ENCODE measurements around the gene TOB1.

The TOB1 gene

GRCh38 chr17:50832864-50833381 is 33.2 kb downstream of the TOB1 start:
- DNase-seq (ENCODE audit: low read depth in 1 of 2, low spot score in 1 of 2), result no peak

- no peak for DNase-seq (ENCODE audit: low read depth in 1 of 2, low spot score in 1 of 2)
Observed at GRCh38 chr17:50832267-50832863, 33.8 kb downstream of the TOB1 start.

- DNase-seq (ENCODE audit: low read depth in 1 of 2, low spot score in 1 of 2), result no peak
Observed at GRCh38 chr17:50831471-50831928, 34.7 kb downstream of the TOB1 start.

- no peak for DNase-seq (ENCODE audit: low read depth in 1 of 2, low spot score in 1 of 2)
Observed at GRCh38 chr17:50830994-50831393, 35.2 kb downstream of the TOB1 start.

DNA sequence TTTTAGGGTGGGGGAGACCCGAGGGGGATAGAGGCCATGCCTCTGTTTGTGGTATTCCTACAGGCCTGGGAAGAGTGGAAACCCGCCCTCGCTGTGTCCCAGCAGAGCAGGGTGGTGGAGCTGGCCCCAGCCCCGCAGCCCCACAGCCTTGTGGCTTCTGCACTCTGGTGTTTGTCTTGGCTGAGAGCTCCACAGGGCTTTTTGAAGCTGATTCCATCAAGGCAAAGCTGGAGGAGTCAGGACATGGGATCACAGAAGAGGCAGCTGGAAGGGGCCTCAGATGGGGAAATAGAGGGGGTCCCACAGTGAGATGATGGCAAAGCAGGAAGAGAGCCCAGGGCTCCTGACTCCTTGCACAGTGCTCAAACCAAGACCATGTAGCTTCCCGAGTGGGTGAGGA is 35.8 kb downstream of the TOB1 start:
- no peak for DNase-seq (ENCODE audit: low read depth in 1 of 2, low spot score in 1 of 2)

GRCh38 chr17:50829332-50829731 is 36.8 kb downstream of the TOB1 start:
- DNase-seq (ENCODE audit: low read depth in 1 of 2, low spot score in 1 of 2), result no peak

- DNase-seq (ENCODE audit: low read depth in 1 of 2, low spot score in 1 of 2), result no peak
Observed at GRCh38 chr17:50828508-50829170, 37.5 kb downstream of the TOB1 start.

GRCh38 chr17:50825188-50825587 is 41.0 kb downstream of the TOB1 start:
- DNase-seq (ENCODE audit: low read depth in 1 of 2, low spot score in 1 of 2), result no peak

GRCh38 chr17:50824429-50824828 is 41.7 kb downstream of the TOB1 start:
- no peak for DNase-seq (ENCODE audit: low read depth in 1 of 2, low spot score in 1 of 2)

DNA sequence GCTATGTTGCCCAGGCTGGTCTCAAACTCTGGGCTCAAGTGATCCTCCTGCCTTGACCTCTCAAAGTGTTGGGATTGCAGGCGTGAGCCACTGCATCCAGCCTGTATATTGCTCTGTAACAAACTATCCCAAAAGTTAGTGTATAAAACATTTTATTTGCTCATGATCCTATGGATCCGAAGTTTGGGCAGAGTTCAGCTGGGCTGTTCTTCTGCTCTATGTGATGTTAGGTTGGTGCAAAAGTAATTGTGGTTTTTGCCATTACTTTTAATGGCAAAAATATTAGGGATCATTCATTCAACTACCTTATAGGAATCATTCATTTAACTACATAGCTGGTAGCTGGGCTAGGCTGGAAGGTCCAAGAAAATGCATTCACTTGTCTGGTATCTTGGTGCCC is 43.6 kb downstream of the TOB1 start:
- no peak for DNase-seq (ENCODE audit: low read depth in 1 of 2, low spot score in 1 of 2)

DNA sequence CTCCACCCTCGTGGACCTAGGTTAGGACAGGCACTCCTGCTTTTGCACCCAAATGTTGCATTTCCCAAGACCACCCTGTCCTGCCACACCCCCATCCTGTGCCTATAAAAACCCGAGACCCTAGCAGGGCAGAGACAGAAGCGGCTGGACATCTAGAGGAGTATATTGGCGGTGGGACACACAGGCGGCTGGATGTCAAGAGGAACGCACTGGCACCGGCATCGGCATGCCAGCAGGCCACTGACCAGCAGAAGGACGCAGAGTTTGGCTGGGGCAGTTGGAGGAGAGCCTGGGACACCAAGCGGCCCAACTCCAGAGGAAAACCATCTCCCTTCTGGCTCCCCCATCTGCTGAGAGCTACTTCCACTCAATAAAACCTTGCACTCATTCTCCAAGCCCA is 45.5 kb downstream of the TOB1 start:
- DNase-seq (ENCODE audit: low read depth in 1 of 2, low spot score in 1 of 2), result no peak

DNA sequence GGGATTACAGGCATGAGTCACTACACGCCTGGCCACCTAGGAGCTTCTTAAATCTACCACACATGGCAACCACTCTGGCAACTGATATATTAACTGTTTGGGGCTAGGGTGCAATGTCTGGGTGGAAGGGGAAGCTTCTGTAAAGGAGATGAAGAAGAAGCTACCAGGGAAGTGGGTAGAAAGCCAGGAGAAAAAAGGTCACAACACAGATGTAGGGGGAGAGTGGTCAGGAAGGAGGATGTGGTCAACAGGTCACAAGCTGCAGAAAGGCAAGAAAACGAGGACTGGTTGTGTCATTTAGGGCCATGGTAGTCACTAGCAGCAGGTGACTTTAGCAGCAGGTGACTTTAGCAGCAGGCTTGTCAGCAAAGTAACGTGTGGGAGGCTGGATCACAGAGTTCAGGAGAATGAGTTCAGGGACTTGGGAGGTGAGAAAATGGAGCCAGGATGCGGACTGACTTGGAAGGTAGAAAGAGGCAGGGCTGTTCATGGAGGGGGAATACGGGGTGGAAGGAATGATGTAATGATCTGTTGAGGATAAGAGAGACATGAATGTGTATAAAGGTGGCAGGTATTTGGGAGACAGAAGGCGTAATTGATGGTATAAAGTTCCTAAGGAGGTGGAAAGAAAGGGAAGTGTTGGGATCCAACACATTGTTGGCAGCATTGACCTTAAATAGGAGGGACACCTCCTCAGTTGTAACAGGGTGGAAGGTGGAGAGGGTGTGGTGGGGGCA is 47.1 kb downstream of the TOB1 start:
- no peak for DNase-seq (ENCODE audit: low read depth in 1 of 2, low spot score in 1 of 2)

GRCh38 chr17:50818261-50818660 is 47.9 kb downstream of the TOB1 start:
- DNase-seq (ENCODE audit: low read depth in 1 of 2, low spot score in 1 of 2), result no peak

DNA sequence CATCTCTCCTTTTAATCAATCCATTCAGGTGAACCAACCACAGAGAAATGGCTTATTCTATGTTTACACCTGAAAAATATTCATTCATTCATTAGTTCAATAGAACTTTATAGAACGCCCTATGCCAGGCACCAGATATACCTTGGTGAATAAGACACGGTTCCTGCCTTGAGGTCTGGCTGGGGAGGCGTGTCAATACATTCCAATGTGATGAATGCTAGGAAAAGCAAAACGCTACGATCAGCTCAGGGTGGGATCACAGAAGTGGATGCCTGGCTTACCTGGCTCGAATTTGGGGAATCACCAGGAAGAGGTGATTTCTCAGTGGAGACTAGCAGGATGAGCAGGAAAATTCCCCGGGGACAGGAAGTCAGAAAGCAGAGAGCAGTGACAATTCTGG is 48.3 kb downstream of the TOB1 start:
- DNase-seq (ENCODE audit: low read depth in 1 of 2, low spot score in 1 of 2), result no peak

GRCh38 chr17:50816771-50817751 is 49.1 kb downstream of the TOB1 start:
- peak; percentile 40 to 42 for DNase-seq (ENCODE audit: low read depth in 1 of 2, low spot score in 1 of 2)

GRCh38 chr17:50816271-50816670 is 49.9 kb downstream of the TOB1 start:
- DNase-seq (ENCODE audit: low read depth in 1 of 2, low spot score in 1 of 2), result no peak

GRCh38 chr17:50815400-50815799 is 50.8 kb downstream of the TOB1 start:
- DNase-seq (ENCODE audit: low read depth in 1 of 2, low spot score in 1 of 2), result no peak

DNA sequence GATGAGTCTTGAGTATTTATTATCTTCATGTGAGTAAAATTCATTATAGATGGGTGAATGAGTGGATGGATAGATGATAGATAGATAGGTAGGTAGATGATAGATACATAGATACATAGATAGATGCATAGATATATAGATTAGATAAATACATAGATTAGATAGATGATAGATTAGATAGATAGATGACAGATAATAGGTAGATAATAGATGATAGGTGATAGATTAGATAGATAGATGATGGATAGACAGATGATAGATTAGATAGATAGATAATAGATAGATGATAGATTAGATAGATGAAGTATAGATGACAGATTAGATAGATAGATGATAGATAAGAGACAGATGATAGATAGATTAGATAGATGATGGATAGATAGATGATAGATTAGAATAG is 52.6 kb downstream of the TOB1 start:
- no peak for DNase-seq (ENCODE audit: low read depth in 1 of 2, low spot score in 1 of 2)
